Stimulated activated naive B cell treated with anti-CD40 and anti-IgM and Interleukin-4, amounts not matched to agents 10 μg/mL and 1 μg/mL and 100 μg/mL, for 72 hours (primary cell): Measurements from ENCODE around the gene EID2B.

ENCODE experiments used
- ATAC-seq, 2 donors: fragments of 150-1000 bp; cut with Tn5 transposase; replicated peaks; 2 replicates each; pipeline ENCODE4 v1.10.0; 2021; ENCODE audit warnings: moderate library complexity in 1 of 2
- DNase-seq: peaks from one replicate; pipeline ENCODE4 v3.0.0; 2021
- H3K27ac Mint-ChIP-seq: one replicate; pipeline ENCODE4 v1.8.0; 2022; ENCODE audit warnings: mild to moderate bottlenecking, mixed read lengths
- H3K27me3 Mint-ChIP-seq, 2 donors: one replicate each; pipeline ENCODE4 v1.8.0; 2022; ENCODE audit warnings: mixed read lengths in 2 of 2
- H3K36me3 Mint-ChIP-seq, 2 donors: one replicate each; pipeline ENCODE4 v1.8.0; 2022; ENCODE audit warnings: mixed read lengths in 2 of 2, mild to moderate bottlenecking in 1 of 2
- H3K4me1 Mint-ChIP-seq, 2 donors: one replicate each; pipeline ENCODE4 v1.8.0; 2022; ENCODE audit warnings: mixed read lengths in 2 of 2, mild to moderate bottlenecking in 1 of 2
- H3K4me3 Mint-ChIP-seq, 2 donors: one replicate each; pipeline ENCODE4 v1.8.0; 2022; ENCODE audit warnings: mild to moderate bottlenecking in 2 of 2, mixed read lengths in 2 of 2, moderate library complexity in 1 of 2
- H3K9me3 Mint-ChIP-seq, 2 donors: one replicate each; pipeline ENCODE4 v1.8.0; 2022; ENCODE audit warnings: mixed read lengths in 2 of 2, mild to moderate bottlenecking in 1 of 2

The EID2B gene, protein sequence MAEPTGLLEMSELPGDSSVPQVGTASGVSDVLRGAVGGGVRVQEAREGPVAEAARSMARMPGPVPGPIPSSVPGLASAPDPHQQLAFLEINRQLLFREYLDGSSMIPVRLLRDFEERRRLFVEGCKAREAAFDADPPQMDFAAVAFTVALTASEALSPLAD

DNA sequence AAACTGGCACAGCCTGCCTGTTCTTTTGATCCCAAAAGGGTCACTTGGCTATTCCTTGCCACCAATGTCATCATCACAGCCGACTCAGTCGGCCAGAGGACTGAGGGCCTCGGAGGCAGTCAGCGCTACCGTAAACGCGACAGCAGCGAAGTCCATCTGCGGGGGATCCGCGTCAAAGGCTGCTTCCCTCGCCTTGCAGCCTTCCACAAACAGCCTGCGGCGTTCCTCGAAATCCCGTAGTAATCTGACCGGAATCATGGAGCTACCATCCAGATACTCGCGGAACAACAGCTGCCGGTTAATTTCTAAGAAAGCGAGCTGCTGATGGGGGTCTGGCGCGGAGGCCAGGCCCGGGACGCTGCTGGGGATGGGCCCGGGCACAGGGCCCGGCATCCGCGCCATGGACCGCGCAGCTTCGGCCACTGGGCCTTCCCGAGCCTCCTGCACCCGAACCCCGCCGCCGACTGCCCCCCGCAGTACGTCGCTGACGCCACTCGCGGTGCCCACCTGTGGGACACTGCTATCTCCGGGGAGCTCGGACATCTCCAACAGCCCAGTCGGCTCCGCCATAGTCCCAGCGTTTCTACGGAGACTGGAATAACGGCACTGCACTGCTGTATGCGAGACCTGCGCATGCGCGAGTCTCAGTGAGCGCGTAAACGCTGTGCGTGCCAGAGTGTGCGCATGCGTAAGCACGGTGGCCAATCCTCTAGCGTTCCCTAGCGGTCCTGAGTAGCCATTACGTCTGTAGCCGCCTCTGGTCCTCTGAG is at the start of gene EID2B:
EID2B (minus strand) TSS at position 620 of the 770 bp plus-strand sequence; CDS start at position 570, 50 bp downstream.
- Mint-ChIP-seq H3K36me3 (peaks cover 0 to 12% of the 10 kb centered on the region in 2 donors), H3K9me3 (no peaks in the 10 kb centered on the region), H3K27ac (peak within 1 kb of the TSS; percentile 94), H3K4me1 (peaks cover 11 to 20% of the 10 kb centered on the region in 2 donors), H3K4me3 (peak within 1 kb of the TSS; percentile 95 to 97), H3K27me3 (no peaks in the 10 kb centered on the region)
- DNase-seq (peak; percentile 90), ATAC-seq (peak; percentile 94 to 95)

DNA sequence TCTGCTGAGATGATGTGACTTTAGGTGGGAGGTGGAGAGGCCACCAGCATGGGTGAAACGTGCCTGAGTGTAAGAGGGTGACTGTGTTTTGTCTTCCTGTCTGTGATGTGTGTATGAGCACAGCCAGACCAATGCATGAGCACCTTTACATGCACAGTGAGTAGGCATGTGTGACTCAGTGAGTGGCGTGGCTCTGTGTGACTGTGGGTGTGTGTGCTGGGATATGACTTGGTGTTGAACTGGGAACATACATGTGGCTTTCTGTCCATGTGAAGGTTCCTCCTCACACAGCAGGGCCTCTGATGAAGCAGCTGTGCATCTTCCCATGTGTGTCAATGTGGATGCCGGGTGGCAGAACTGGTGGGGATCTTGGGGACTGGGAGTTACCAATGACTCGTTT is 49.8 kb upstream of the EID2B start:
- H3K36me3 Mint-ChIP-seq = peaks cover 0 to 2% of the 10 kb centered on the region in 2 donors
- H3K9me3 Mint-ChIP-seq = peaks cover 9% of the 10 kb centered on the region in 2 donors
- H3K27ac Mint-ChIP-seq = no peak overlapping the region
- ATAC-seq (peak; percentile 7 to 51), DNase-seq (no peak)
- peaks cover 38 to 40% of the 10 kb centered on the region in 2 donors for H3K27me3 Mint-ChIP-seq
- H3K4me1 Mint-ChIP-seq = no peaks in the 10 kb centered on the region
- no peak overlapping the region for H3K4me3 Mint-ChIP-seq

- H3K4me3 Mint-ChIP-seq = no peak overlapping the region
- peaks cover 0 to 6% of the 10 kb centered on the region in 2 donors for H3K9me3 Mint-ChIP-seq
- peaks cover 36 to 38% of the 10 kb centered on the region in 2 donors for H3K27me3 Mint-ChIP-seq
- DNase-seq (no peak), ATAC-seq (no peak)
- no peak overlapping the region for H3K27ac Mint-ChIP-seq
- H3K36me3 Mint-ChIP-seq = no peaks in the 10 kb centered on the region
- no peaks in the 10 kb centered on the region for H3K4me1 Mint-ChIP-seq
Observed at GRCh38 chr19:39568604-39569003, 36.0 kb upstream of the EID2B start.

DNA sequence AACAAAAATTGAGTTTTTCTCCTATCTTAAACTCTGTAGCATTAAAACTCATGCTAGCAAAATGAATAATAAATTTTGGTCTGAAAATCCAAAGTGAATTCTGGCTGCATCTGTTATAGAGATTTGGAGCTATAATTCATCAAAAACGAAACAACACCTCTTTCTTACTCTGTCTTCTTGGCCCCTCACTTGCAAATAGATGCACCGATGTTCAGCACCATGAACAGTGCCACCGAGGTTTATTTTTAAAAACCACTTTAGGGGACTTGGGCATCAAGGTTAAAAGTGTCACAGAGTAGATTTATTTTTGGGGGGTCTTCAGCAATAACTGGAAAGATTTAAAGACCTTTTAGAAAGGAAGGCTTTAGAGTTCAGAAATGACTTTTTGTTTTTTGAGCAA is 33.4 kb upstream of the EID2B start:
- no peak overlapping the region for H3K27ac Mint-ChIP-seq
- H3K9me3 Mint-ChIP-seq = no peaks in the 10 kb centered on the region
- peaks cover 17 to 32% of the 10 kb centered on the region in 2 donors for H3K27me3 Mint-ChIP-seq
- DNase-seq (no peak), ATAC-seq (no peak)
- no peaks in the 10 kb centered on the region for H3K36me3 Mint-ChIP-seq
- H3K4me3 Mint-ChIP-seq = no peak overlapping the region
- no peaks in the 10 kb centered on the region for H3K4me1 Mint-ChIP-seq

DNA sequence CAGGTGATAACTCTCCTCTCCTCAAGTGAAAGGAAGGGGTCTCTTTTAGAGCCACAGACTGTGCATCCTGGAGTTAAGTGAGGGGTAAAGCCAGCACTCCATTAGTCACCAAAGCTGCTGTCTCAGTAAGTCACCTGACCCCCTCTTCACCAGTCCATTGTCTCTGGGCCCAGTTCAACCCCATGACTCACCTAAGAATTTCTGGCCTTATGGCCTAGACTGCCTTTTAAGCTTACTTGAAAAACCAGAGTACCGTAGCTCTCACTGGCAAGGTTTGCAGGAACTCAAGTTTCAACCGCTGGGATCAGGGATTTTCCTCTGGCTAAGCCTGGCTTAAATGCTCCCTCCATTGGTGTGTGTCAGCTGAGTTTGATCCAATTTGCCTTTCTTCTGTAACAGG is 30.8 kb upstream of the EID2B start:
- DNase-seq (no peak), ATAC-seq (no peak)
- Mint-ChIP-seq H3K9me3 (no peaks in the 10 kb centered on the region), H3K4me1 (peaks cover 0 to 5% of the 10 kb centered on the region in 2 donors), H3K27me3 (peaks cover under 1 to 14% of the 10 kb centered on the region in 2 donors), H3K27ac (no peak overlapping the region), H3K4me3 (no peak overlapping the region), H3K36me3 (no peaks in the 10 kb centered on the region)

DNA sequence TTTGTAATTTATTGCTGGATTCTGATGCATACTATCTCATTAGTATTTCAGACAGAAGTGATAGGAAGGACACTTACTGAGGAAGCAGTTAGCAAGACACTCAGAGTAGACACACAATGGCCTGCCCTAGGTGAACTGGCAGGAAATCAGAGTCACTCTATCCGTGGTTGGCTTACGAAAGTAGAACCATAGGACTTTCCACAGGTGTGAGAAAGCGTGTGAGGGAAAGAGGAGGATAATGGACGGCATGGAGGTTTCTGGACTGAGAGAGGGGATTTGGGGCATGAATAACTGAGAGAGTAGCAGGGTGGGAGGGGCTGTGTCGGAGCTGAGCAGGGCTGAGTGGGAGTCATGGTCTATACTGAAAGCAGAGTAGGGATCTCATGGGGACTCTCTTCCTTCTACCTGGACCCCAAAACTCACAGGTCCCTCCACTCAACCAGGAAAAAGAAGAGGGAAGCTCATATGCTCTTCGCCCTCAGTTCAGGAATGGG is 26.0 kb upstream of the EID2B start:
- Mint-ChIP-seq H3K4me1 (peaks cover 12 to 13% of the 10 kb centered on the region in 2 donors), H3K27ac (peak overlapping the region; percentile 43), H3K36me3 (no peaks in the 10 kb centered on the region), H3K9me3 (no peaks in the 10 kb centered on the region), H3K27me3 (peaks cover 0 to 7% of the 10 kb centered on the region in 2 donors), H3K4me3 (peak overlapping the region in 1 of 2 donors; percentile 2)
- ATAC-seq (no peak), DNase-seq (no peak)

DNA sequence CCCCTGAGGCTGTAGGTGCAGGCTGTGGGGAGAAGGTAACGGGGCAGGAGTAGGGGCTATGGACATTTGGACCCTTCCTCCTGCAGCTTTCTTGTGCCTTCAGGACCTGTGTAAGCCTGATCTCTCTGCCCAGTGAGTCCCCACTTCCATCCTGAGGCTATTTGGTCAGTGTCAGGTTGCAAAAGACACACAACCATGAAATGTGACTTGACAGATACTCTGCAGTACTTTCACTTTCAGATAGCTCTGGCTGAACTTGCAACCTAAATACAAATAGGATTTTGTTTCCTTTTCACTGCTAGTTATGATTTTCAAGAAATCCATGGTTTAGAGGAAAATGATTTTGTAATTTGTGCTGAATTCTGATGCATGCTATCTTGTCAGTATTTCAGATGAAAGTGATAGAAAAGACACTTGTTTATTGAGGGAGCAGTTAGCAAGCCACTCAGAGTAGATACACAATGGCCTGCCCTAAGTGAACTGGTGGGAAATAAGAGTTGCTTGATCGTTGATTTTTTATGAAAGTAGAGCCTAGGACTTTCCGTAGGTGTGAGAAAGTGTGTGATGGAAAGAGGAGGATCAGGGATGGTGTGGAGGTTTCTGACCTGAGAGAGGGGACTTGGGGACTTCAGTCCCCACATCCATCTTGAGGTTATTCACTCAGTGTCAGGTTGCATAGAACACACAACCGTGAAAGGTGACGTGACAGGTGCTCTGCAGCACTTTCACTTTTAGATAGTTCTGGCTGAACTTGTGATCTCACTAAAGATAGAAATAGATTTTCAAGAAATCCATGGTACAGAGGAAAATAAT is 25.4 kb upstream of the EID2B start:
- Mint-ChIP-seq H3K9me3 (no peaks in the 10 kb centered on the region), H3K4me3 (peak overlapping the region in 1 of 2 donors; percentile 2), H3K27ac (peak overlapping the region; percentile 43), H3K36me3 (no peaks in the 10 kb centered on the region), H3K27me3 (peaks cover 0 to 7% of the 10 kb centered on the region in 2 donors), H3K4me1 (peaks cover 13 to 16% of the 10 kb centered on the region in 2 donors)
- no peak for ATAC-seq
- no peak for DNase-seq

GRCh38 chr19:39555883-39556282 is 23.2 kb upstream of the EID2B start:
- Mint-ChIP-seq H3K36me3 (no peaks in the 10 kb centered on the region), H3K27ac (no peak overlapping the region), H3K4me3 (no peak overlapping the region), H3K27me3 (no peaks in the 10 kb centered on the region), H3K9me3 (no peaks in the 10 kb centered on the region), H3K4me1 (peaks cover 26 to 28% of the 10 kb centered on the region in 2 donors)
- DNase-seq (no peak), ATAC-seq (peak; percentile 51 to 63)

- Mint-ChIP-seq H3K4me3 (no peak overlapping the region), H3K9me3 (no peaks in the 10 kb centered on the region), H3K27ac (no peak overlapping the region), H3K27me3 (no peaks in the 10 kb centered on the region), H3K36me3 (no peaks in the 10 kb centered on the region), H3K4me1 (peaks cover 26 to 28% of the 10 kb centered on the region in 2 donors)
- DNase-seq (no peak), ATAC-seq (no peak)
Observed at GRCh38 chr19:39554701-39555311, 22.2 kb upstream of the EID2B start.

GRCh38 chr19:39553082-39553652 is 20.5 kb upstream of the EID2B start:
- DNase-seq (no peak), ATAC-seq (no peak)
- H3K9me3 Mint-ChIP-seq = no peaks in the 10 kb centered on the region
- H3K4me1 Mint-ChIP-seq = peaks cover 19 to 27% of the 10 kb centered on the region in 2 donors
- no peaks in the 10 kb centered on the region for H3K36me3 Mint-ChIP-seq
- H3K27me3 Mint-ChIP-seq = peaks cover 0 to 6% of the 10 kb centered on the region in 2 donors
- H3K27ac Mint-ChIP-seq = no peak overlapping the region
- H3K4me3 Mint-ChIP-seq = no peak overlapping the region

GRCh38 chr19:39550197-39550596 is 17.5 kb upstream of the EID2B start:
- ATAC-seq = no peak
- Mint-ChIP-seq H3K36me3 (no peaks in the 10 kb centered on the region), H3K27me3 (peaks cover 6 to 22% of the 10 kb centered on the region in 2 donors), H3K27ac (no peak overlapping the region), H3K4me1 (peaks cover 13 to 17% of the 10 kb centered on the region in 2 donors), H3K9me3 (no peaks in the 10 kb centered on the region), H3K4me3 (no peak overlapping the region)
- no peak for DNase-seq

DNA sequence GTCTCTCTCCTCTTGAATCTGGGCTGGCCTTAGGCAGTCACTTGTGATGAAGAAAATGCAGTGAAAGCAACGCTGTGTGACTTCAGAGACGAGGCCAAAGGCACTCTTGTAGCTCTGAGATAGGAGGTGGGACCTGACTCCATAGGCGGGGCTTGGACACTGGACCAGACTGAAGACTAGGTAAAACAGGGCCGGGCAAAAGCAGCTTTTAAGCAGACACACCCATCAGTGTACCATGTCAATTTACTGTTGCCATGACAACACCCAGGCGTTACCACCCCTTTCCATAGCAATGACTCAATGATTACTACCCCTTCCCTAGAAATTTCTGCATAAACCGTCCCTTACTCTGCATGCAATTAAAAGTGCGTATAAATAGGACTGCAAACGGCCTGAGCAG is 13.9 kb upstream of the EID2B start:
- Mint-ChIP-seq H3K27me3 (peaks cover 6 to 22% of the 10 kb centered on the region in 2 donors), H3K4me3 (no peak overlapping the region), H3K27ac (no peak overlapping the region), H3K4me1 (peaks cover 10 to 25% of the 10 kb centered on the region in 2 donors), H3K36me3 (no peaks in the 10 kb centered on the region), H3K9me3 (no peaks in the 10 kb centered on the region)
- ATAC-seq (no peak), DNase-seq (no peak)

DNA sequence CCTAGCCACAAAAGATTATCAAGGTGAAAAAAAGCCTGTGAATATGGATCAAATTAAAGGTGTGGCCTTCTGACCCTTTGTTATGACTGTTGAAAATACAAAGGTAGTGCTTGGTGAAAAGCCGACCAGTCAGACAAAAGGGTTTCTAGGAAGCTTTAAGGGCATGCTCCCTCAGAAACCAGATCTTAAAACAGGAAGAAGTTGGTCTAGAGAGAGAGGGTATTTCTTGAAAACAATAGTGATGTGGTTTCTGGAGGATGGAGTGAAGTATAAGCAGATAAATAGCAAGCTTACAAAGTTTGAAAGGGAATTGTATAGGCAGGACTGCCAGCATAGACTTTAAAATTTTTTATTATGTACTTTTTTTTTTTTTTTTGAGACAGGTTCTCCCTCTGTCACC is 12.3 kb upstream of the EID2B start:
- Mint-ChIP-seq H3K9me3 (no peaks in the 10 kb centered on the region), H3K36me3 (no peaks in the 10 kb centered on the region)

More for the DNA sequence above, 12.3 kb upstream of the EID2B start:
- peaks cover 10 to 37% of the 10 kb centered on the region in 2 donors for H3K4me1 Mint-ChIP-seq
- H3K27ac Mint-ChIP-seq = no peak overlapping the region
- ATAC-seq = no peak
- H3K4me3 Mint-ChIP-seq = no peak overlapping the region
- no peak for DNase-seq
- H3K27me3 Mint-ChIP-seq = peaks cover 6 to 22% of the 10 kb centered on the region in 2 donors
